ENCODE data around the gene LIPN.

DNA sequence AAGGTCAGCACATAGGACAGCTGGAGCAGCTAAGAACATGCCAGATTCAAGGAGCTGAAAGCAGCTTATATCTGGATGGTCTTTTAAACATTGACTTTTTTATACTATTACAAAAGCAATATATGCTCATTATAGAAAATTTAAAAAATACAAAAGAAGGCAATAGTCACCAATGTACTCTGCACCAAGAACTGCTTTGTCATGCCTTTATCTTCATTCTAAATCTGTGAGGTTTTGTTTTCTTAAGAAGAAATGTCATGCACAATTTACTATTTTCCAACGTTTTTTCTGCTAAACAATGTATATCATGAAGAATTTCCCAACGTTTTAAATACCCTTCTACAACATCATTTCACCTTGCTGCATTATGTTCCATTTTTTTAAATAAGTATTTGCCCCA is 45.5 kb downstream of the LIPN start:
- no peak for TF ChIP-seq POLR2AphosphoS5 (IDR thresholded peaks at IDR 0.05; ENCODE audit: low read depth)
- TF ChIP-seq, protein P1, sequence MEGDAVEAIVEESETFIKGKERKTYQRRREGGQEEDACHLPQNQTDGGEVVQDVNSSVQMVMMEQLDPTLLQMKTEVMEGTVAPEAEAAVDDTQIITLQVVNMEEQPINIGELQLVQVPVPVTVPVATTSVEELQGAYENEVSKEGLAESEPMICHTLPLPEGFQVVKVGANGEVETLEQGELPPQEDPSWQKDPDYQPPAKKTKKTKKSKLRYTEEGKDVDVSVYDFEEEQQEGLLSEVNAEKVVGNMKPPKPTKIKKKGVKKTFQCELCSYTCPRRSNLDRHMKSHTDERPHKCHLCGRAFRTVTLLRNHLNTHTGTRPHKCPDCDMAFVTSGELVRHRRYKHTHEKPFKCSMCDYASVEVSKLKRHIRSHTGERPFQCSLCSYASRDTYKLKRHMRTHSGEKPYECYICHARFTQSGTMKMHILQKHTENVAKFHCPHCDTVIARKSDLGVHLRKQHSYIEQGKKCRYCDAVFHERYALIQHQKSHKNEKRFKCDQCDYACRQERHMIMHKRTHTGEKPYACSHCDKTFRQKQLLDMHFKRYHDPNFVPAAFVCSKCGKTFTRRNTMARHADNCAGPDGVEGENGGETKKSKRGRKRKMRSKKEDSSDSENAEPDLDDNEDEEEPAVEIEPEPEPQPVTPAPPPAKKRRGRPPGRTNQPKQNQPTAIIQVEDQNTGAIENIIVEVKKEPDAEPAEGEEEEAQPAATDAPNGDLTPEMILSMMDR (conservative IDR thresholded peaks at IDR 0.05; ENCODE audit: low read depth in 2 of 2) = no peak
- TF ChIP-seq JUNB (IDR thresholded peaks at IDR 0.05; ENCODE audit: unreplicated experiment) = no peak
- TF ChIP-seq EZH2 (IDR thresholded peaks at IDR 0.05; ENCODE audit: low read depth, unreplicated experiment) = no peak
- TF ChIP-seq, protein P2, sequence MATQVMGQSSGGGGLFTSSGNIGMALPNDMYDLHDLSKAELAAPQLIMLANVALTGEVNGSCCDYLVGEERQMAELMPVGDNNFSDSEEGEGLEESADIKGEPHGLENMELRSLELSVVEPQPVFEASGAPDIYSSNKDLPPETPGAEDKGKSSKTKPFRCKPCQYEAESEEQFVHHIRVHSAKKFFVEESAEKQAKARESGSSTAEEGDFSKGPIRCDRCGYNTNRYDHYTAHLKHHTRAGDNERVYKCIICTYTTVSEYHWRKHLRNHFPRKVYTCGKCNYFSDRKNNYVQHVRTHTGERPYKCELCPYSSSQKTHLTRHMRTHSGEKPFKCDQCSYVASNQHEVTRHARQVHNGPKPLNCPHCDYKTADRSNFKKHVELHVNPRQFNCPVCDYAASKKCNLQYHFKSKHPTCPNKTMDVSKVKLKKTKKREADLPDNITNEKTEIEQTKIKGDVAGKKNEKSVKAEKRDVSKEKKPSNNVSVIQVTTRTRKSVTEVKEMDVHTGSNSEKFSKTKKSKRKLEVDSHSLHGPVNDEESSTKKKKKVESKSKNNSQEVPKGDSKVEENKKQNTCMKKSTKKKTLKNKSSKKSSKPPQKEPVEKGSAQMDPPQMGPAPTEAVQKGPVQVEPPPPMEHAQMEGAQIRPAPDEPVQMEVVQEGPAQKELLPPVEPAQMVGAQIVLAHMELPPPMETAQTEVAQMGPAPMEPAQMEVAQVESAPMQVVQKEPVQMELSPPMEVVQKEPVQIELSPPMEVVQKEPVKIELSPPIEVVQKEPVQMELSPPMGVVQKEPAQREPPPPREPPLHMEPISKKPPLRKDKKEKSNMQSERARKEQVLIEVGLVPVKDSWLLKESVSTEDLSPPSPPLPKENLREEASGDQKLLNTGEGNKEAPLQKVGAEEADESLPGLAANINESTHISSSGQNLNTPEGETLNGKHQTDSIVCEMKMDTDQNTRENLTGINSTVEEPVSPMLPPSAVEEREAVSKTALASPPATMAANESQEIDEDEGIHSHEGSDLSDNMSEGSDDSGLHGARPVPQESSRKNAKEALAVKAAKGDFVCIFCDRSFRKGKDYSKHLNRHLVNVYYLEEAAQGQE (IDR thresholded peaks at IDR 0.05; ENCODE audit: unreplicated experiment) = no peak
- TF ChIP-seq EZH2phosphoT487 (IDR thresholded peaks at IDR 0.05; ENCODE audit: unreplicated experiment) = no peak
- no peak for TF ChIP-seq STAT1 (IDR thresholded peaks at IDR 0.05; ENCODE audit: unreplicated experiment)
- TF ChIP-seq CREB1 (CRISPR knock-in tag; IDR thresholded peaks at IDR 0.05; ENCODE audit: low read depth) = no peak
- TF ChIP-seq, protein P3, sequence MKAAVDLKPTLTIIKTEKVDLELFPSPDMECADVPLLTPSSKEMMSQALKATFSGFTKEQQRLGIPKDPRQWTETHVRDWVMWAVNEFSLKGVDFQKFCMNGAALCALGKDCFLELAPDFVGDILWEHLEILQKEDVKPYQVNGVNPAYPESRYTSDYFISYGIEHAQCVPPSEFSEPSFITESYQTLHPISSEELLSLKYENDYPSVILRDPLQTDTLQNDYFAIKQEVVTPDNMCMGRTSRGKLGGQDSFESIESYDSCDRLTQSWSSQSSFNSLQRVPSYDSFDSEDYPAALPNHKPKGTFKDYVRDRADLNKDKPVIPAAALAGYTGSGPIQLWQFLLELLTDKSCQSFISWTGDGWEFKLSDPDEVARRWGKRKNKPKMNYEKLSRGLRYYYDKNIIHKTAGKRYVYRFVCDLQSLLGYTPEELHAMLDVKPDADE (IDR thresholded peaks at IDR 0.05) = no peak

Data from GM23338 (cell line).